Stimulated activated CD8-positive, alpha-beta memory T cell treated with anti-CD3 and anti-CD28 coated beads, Interleukin-7, amount 100 ng/mL, for 48 hours (primary cell): ENCODE measurements around the gene METTL4.

Source experiments
- DNase-seq, 2 donors: peaks; one replicate each; pipeline ENCODE4 v3.0.0-alpha.2; 2020; ENCODE audit warnings: low read depth in 1 of 2; ENCODE audit errors: extremely low read depth in 1 of 2

Gene METTL4, protein sequence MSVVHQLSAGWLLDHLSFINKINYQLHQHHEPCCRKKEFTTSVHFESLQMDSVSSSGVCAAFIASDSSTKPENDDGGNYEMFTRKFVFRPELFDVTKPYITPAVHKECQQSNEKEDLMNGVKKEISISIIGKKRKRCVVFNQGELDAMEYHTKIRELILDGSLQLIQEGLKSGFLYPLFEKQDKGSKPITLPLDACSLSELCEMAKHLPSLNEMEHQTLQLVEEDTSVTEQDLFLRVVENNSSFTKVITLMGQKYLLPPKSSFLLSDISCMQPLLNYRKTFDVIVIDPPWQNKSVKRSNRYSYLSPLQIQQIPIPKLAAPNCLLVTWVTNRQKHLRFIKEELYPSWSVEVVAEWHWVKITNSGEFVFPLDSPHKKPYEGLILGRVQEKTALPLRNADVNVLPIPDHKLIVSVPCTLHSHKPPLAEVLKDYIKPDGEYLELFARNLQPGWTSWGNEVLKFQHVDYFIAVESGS

DNA sequence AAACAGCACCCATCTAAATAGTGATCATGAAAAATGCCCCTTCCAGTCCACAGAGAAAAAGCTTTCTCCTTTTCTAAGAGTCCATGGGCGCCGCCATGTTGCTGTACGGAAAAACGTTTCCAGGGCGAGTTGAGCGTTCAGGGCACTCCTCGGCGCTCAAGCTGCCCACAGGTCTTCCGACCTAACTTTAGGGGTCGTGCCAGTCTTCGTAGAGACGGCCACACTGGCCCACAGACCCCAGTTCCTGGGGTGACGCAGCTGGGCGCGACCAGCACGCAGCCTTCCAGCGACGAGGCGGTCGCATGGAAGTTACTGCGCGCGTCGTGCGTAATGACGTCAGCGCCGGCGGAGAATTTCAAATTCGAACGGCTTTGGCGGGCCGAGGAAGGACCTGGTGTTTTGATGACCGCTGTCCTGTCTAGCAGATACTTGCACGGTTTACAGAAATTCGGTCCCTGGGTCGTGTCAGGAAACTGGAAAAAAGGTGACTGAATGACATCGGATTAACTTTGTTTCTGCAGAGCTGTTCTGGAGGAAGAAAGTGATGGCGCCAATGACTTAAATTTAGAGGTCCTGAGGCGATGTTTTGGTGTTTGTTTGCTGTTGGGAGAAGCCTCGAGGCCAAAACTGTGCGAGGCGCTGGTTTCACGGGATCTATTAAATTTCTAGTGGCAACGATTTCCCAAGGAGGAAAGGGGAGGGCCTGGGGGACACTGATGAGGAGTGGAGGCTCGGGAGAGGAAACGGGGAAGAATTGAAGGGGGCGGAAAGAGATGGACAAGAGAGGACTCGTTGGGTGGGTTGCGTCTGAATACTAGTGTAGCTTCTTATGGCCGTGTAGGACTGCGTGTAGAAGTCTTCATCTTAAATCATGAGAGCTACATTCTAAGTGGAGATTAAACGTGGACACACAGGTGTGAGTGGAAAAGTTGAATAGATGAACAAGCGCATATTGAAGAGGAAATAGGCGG, at the start of gene METTL4, which contains the start of gene NDC80:
TSS of gene METTL4 (minus strand) at position 306 of the 971 bp plus-strand sequence. CDS start 4,289 bp downstream, outside the sequence.
TSS of gene NDC80 (plus strand) at position 358 of the 971 bp plus-strand sequence. CDS start 1,429 bp downstream, outside the sequence.
- peak; percentile 75 to 76 for DNase-seq

DNA sequence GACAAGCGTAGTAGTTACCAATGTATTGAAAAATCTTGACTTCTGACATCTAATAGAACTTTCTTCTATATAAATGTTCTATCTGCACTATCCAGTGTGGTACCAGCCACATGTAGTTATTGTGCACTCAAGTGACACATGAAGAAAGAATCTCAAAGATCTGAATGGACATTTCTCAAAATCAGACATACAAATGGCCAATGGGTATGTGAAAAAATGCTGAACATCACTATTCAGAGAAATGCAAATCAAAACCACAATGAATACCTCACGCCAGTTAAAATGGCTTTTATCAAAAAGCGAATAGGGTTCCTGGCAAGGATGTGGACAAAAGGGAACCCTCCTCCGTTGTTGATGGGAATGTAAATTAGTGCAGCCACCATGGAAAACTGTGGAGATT, 46.7 kb upstream of the METTL4 start:
- DNase-seq = no peak

DNA sequence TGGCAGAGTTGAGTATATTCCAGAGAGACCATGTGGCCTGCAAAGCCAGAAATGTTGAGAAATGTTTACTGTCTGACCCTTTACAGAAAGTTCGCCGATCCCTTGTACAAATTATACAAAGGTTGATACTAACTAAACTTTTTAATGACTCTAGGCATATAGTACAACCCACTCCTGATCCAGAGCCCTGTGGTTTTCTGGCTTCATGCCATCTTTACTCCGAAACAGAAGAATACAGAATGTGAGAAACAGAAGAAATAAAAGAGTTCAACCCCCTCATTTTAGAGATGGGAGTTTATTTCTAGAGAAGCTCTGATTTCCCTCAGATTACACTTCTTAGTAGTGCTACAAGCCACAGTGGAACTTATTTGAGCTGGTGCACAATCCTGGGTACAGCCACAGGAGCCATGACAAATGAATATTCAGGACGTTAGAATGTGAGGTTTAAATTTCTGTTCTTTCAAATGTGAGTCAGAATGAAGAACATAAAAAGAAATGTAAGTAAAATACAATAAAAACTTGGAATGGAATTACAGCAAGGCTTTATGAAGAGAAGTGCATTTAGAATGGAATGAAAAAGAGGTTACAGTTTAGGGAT, 46.2 kb upstream of the METTL4 start:
- no peak for DNase-seq

DNA sequence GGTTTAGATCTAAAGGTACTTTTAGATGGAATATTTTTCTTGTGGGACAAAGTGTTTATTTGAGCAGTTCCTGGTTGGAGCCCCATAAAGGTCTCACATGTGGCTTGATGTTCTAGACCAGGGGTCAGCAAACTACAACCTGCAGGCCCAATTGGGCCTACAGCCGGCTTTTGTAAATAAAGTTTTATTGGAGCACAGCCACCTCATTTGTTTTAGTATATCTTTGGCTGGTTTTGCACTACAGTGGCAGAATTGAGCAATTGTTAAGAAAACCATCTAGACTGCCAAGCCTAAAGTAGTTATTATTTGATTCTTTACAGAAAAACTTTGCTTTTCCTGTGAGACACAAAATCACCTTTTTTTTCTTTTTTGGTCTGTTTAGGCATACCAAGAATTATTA, 41.7 kb upstream of the METTL4 start:
- DNase-seq = no peak

DNA sequence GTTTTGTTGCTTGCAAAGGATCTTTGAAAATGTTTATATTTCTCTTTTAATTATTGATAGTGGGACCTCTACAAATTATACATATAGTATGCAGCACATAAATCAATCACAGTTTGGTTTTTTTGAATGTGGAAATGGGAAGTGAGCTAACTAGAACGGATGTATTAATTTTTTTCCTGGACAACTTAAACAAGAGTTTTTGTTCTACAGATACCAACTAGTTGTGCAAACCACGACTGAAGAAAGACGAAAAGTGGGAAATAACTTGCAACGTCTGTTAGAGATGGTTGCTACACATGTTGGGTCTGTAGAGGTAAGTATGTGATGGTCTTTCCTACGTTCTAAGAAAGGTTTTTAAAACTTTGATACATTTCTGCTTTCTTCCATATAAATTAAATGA, 39.2 kb upstream of the METTL4 start:
- DNase-seq = no peak

DNA sequence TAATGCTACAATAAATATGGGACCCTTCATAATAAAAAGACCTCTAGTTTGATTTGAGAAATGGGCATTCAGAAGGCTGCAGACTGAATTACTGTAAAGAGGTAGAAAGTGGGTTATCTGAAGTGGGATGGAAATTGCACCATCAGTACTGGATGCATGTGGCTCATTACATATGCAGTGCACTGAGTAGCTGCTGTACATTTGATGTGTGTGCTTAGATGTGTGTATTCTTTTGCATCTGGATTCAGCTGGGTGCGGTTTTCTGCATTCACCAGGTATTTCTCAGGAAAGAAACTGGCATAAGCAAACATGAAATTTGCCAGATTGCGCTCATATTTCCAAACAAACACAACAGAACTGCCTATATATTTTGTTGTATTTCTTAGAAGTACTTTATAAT, 38.3 kb upstream of the METTL4 start:
- DNase-seq = no peak

DNA sequence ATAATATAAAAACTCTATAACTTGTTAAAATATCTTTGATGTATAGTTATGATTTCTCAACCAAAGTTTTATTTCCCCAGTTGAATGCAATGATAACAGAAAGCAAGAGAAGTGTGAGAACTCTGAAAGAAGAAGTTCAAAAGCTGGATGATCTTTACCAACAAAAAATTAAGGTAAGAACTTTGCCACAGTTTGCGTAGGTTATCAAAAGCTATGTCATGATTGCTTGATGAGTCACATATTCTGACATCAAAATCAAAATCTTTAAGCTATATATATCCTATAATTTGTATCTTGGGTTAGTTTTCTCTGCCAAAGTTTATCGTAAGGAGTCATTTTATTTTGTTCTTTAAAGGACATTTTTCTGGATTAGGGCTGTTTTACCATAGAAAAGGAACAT, 35.0 kb upstream of the METTL4 start:
- no peak for DNase-seq

DNA sequence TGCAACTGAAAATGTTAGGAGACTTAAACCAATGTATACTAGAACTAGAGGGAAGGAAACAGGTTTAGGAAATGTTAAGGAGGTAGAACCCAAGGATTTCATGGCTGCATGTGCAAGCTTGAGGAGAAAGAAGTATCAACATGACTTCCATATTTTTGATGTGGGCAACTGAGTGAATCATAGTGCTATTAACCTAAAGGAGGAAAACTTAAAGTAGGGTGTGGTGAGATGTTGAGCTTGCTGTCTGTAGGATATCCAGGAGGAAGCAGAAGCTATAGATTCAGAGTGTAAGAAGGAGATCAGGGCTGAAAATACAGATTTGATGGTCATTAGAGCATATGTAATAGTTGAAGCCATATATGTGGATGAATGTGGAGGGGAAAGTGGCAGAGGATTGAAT, 31.5 kb upstream of the METTL4 start:
- no peak for DNase-seq

DNA sequence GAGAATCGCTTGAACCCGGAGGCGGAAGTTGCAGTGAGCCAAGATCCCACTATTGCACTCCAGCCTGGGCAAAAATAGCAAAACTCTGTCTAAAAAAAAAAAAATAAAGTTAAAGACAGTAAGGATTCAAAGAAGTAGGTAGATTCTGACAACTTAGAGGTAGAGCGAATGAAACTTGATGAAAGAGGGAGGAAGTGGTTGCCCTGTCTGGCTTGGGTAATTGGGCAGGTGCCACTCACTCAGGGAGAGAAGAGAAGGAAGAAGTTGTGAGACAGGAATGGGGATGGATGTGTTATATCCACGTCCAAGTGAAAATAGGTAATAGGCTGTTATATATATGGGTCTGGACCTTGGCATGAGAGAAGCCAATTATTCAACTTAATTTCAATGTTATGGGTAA, 26.3 kb upstream of the METTL4 start:
- DNase-seq = no peak

DNA sequence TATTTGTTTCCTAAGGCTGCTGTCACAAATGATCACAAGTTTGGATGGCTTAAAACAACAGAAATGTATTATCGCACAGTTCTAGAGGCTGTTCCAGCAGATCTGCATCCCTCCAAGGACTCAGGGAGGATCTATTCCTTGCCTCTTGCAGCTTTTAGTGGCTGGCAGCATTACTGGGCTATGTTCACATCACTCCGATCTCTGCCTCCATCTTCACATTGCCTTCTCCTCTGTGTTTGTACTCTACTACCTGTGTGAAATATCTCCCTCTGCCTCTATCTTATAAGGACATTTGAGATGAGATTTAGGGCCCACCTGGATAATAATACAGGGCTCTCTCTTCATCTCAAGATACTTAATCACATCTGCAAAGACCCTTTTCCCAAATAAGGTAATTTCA, 19.0 kb upstream of the METTL4 start:
- no peak for DNase-seq

DNA sequence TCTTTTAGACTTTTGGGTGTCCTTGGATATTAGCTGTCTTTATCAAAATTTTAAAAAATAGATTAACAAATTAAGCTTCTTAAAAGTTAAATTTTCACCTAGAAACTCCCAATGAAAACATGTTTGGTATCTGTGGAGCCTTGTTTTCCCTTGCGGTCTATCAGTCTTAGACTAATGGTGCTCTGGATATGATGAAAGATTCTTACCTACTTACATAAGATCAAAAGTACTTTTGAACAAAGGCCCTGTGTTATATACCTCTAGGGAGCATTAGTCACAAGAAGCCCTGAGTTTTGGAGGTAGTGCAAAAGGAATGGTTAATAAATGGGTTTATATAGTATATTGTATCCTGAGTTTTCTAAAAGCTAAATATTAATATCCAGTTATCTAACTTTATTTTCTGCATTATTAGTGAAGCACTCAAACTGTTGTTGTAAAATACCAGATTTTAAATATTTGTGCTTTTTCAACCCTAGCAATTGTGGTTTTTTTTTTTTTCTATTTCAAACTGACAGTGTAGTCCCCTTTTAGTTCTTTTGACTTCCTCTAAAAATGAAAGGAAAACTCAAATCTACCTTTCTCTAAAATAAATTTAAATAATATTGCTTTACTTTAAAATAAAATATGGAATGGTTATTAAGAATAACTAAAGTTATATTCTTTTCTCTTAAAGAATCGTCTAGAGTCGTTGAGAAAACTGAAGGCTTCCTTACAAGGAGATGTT, 18.2 kb upstream of the METTL4 start:
- no peak for DNase-seq

DNA sequence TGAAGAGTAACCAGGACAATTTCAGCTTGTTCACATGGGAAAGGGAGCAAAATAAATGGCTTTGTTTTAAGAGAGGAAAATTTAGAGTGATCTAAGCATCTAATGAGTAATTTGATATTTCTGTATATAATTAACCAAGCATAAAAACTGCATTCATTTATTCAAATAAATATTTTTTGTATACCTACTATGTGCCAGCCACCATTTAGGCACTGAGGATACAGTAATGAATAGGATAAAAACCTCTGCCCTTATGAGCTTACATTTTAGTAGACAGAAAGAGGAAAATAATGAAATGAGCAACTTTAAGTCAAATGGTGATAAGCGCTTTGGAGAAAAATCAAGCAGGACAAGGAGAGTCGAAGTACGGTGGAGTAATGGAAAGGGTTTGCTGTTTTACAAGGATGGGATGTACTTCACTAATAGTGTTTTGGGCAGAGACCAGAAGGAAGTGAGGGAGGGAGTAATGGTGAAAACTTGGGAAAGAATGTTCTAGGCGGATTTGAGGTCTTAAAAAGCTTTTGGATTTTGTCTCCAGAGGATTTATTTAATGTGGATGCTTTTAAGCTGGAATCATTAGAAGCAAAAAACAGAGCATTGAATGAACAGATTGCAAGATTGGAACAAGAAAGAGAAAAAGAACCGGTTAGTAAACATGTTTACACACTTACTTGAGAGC, 17.5 kb upstream of the METTL4 start:
- DNase-seq = no peak

DNA sequence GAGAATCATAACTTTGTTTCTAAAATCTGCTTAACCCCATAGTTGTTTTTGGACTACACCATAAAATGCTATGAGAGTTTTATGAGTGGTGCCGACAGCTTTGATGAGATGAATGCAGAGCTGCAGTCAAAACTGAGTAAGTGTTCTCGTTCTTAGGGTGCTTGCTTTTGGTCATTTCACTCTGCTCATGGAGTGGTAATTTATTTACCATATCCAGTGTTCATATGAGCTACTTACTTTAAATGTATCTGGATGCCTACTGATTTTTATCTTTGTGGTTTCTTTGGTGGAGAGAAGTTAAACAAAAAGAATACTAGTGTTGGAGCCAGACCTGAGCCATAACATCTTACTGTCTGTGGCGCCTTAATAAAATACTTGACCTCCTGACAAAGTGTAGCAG, 16.5 kb upstream of the METTL4 start:
- no peak for DNase-seq

DNA sequence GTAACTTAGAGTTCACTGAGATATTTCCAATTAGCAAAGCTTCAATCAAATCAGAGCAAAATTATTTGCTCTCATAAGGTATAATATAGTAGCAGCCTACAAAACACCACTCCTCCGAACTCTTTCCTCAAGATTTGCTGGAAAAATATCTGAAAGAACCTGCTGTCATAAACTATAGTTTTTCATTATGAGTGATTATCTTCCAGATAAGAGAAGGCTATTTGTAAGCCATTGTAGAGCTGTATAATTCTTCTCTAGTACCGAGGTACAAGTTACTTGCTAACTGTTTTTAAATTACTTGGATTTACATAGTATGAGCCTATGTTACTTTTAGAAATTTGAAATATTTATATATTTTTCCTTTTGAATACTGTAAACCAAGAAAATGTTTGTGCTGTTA, 2.1 kb upstream of the METTL4 start:
- no peak for DNase-seq

DNA sequence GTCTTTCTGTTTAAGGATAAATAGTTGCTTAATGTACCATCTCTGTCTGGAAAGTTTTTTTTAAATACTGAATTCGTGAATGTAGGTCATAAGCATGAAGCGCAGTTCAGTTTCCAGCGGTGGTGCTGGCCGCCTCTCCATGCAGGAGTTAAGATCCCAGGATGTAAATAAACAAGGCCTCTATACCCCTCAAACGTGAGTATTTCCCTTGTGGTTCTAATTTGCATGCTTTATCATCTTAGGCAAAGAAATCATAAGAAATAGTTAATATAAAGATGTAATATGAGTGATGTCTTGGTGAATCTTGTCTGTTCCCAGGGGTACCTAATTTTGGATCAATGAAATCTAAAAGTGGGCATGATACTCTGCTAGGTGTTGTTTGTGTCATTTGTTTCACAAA, 1.6 kb upstream of the METTL4 start:
- DNase-seq = no peak

DNA sequence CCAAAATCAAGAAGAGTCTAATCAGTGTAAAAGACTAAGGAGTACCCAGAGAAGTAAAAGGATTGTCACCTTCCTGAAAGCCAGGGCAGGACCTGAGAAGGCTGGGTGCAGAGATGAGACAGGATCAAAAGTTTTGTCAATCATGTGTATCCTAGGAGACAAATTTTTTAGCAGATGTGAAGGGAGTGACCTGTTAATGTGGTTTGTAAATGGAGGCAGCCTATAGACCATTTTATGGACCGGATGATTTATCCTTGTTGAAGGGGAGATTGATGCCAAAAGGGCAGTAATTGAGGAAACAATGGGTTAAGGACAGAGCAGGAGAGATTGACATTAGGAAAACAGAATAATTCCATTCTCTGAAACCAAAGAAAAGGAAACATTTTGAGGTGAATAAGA, 865 bp upstream of the METTL4 start:
- no peak for DNase-seq

DNA sequence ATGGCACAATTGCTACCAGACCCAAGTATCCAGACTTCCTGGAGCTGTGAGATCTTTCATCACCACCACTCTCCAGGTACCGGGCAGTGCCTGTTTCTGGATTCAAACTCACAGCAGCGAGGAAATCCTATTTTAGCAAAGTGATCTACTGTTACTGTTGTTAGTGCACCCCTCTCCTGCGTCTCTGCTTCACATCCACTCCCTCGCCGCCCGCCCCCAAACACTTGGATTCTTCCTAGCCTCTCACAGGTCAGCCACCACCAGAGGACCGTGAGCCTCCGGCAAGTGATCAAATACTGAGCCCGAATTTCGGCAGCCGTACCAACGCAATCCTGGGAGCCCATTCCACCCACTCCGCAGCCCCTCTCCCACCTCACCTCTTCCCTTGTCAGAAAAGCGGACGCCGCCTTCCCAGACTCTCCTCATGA, 519 bp downstream of the METTL4 start:
- peak; percentile 27 to 32 for DNase-seq

DNA sequence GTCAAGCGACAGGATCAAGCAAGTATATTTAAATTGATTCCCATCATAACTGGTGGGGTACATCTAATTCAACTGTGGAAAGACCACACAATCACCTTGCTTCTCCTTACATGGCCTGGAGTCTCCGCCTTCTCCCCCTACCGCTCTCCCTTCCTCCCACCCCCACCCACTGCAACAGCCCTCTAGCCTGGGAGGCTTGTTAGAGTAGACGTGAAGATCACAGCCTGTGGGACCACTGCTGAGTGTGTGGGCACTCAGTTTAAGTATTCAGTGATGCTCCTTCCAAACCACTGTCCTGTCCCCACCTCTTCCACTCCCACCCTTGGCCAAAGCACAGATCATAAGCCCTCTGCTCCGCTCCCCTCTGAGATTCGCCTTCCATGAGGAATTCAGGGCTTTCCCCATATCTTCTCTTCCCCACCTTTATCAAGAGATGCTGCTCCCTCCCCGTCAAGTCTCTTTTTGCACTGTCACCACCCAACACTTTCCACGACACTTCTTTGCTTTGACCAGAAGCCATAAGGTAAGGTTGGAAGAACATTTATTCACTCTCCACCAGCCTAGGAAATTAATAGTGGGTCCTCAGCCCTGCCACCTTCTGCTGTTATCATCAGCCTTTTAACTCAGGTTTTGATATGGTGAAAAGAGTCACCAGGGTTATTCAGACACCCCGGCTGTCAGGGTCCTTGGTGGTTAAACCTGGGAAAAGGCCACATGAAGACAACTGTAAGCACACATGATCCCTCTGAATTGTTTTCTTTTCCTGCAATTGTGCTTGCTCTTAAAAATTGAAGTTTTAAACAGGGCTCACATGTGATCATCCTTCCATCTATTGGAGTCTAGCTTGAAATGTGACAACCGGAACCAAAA, 1.7 kb downstream of the METTL4 start:
- no peak for DNase-seq

DNA sequence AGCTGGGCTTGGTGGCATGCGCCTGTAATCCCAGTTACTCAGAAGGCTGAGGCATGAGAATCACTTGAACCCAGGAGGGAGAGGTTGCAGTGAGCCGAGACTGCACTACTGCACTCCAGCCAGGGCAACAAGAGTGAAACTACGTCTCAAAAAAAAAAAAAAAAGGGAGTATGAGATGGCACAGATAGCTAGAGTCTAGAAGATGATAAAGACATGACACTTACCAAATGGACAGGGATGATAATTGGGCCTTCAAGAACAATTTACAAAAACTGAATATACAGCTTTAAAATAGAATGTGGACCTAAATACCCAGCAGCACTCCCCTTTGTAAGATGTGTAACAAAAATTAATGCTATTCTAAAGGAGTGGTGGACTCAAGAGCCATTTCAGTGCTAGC, 2.7 kb downstream of the METTL4 start:
- DNase-seq = no peak
